Body of pancreas (tissue), 4 donors: ENCODE data around the gene STEAP2.

Experiments used
- CTCF ChIP-seq, 7 experiments: fragments of 450-650 bp in 4 of 7; fragments of 200-600 bp in 3 of 7; sonication (generic) in 3 of 7; IDR thresholded peaks; one replicate each; pipeline ENCODE4 v1.5.1; 2016 to 2019; ENCODE audit warnings: antibody characterized with exemption in 7 of 7
- POLR2A ChIP-seq, 3 donors: fragments of 450-650 bp; IDR thresholded peaks; one replicate each; pipeline ENCODE4 v1.6.1; 2016; ENCODE audit warnings: antibody characterized with exemption in 3 of 3, mild to moderate bottlenecking in 2 of 3

- TF ChIP-seq CTCF (IDR thresholded peaks at IDR 0.05) (no peak), POLR2A (IDR thresholded peaks at IDR 0.05) (no peak)
Measured at GRCh38 chr7:90222811-90223725, 11.5 kb downstream of the STEAP2 start.
